Eye (tissue), 1 donor: ENCODE results near the gene METRN.
"Not testable (repeated sequence)": the region's sequence is repeated elsewhere in the genome, so short reads cannot be mapped to it uniquely, and the experiment has no call there.

Experiments
- DNase-seq: peaks from one replicate; pipeline ENCODE4 v3.0.0-alpha.2; 2015

The METRN gene

DNA sequence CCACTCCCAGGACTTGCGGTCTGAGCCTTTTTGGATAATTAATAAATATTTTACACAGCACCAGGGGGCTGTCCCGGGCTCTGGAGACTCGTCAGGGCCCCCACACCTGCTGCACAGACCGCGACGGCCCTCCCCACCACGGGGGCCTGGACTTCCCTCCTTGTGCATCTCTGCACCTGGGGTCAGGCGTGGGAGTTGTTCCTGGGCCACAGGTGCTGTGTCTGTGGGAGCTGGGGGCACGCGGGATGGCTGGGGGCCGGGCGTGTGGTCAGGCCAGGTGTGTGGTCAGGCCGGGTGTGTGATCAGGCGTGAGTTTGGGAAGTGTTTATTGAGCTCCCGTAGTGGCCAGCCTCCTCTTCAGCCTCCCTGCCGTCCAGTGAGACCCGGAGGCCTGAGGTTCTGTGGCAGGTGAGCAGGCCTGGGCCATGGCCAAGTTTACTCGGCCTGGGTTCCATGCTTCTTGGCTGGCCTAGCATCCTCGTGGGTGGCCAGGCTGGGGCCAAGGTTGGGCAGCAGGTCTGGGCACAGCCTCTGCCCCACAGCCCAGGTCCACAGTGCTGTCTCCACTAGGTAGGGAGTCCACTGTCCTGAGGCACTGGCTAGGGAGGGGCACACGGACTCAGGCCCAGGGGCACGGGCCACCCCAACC, 36.6 kb upstream of the METRN start:
- no peak for DNase-seq

DNA sequence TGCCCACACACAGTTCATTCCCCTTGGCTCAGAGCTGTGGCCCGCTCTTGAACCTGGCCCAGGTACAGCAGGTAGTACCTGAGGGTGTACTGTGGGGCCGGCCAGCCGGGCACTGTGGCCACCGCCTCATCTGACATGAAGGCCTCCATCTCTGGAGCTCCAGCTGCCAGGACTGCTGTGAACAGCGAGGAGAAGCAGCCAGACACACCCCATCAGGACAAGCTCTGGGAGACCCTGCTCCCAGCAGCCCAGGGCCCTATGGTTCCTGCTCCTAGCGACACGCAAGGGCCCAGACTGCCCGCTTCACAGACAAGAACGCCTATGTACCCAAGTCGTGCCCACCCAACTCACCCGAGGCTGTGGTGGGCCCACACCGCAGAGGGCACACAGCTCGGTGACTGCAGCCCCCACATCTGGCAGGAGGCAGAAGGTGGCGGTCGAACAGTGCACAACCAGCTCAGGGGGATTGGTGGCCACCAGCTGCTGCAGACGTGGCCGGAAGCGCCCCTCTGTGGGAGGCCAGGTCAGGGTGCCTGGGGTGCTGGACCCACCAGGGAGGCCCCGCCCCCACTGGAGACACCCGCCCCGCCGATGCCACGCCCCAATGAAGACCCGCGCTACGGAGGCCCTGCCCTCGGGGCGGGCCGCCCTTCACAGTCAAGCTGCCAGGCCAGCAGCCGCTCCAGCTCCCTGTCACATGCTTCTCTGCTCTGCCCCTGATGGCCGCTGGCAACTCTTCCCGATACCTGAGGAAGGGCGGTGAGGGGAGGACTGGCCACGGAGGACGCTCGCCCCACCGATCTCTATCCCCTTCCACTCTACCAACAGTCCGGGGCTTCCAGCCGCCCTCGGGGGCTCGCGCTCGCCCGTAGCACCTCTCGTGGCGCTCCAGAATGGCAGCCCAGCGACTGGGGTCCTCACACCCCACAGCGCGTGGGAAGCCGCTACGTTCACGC, 35.8 kb upstream of the METRN start:
- peak; percentile 88 for DNase-seq

DNA sequence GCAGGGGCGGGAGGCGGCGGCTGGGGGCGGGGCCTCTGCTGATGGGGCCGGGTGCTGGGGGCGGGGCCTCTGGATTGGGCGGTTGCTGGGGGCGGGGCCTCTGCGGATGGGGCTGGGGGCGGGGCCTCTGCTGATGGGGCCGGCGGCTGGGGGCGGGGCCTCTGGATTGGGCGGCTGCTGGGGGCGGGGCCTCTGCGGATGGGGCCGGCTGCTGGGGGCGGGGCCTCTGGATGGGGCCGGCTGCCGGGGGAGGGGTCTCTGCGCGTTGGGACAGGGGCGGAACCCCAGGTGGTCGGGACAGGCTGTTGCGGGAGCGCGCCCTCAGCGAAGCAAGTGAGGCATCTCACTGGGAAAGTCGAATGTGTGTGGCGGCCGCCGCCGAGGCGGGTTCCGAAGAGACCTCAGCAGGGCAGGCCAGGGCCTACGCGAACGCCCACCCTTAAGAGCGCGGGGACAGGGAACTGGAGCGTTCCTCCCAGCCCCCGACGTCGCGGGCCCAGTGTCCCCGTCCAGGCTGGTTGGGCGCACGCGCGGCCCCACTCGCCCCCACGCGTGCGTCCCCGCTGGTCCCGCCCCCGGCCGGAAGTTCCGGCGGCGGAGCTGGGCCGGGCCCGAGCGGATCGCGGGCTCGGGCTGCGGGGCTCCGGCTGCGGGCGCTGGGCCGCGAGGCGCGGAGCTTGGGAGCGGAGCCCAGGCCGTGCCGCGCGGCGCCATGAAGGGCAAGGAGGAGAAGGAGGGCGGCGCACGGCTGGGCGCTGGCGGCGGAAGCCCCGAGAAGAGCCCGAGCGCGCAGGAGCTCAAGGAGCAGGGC, 34.9 kb upstream of the METRN start, which contains the start of gene STUB1:
Gene STUB1, plus strand, starts transcription at position 597 of the 811 bp plus-strand sequence. Its CDS starts 116 bp downstream, at position 713.
- peak; percentile 90 for DNase-seq

- no peak for DNase-seq
Measured at GRCh38 chr16:680625-680945, 34.3 kb upstream of the METRN start.

GRCh38 chr16:680967-681745, 33.8 kb upstream of the METRN start:
- peak; percentile 17 for DNase-seq

GRCh38 chr16:681746-682427, 33.0 kb upstream of the METRN start:
- DNase-seq = no peak

- no peak for DNase-seq
Measured at GRCh38 chr16:682493-683395, 32.2 kb upstream of the METRN start.

- peak; percentile 26 for DNase-seq
Measured at GRCh38 chr16:683396-684070, 31.4 kb upstream of the METRN start.

GRCh38 chr16:684071-684794, 30.7 kb upstream of the METRN start, which contains the start of gene JMJD8:
Gene JMJD8 (minus strand): TSS chr16:684334. CDS start chr16:684319, 15 bp downstream.
- peak; percentile 97 for DNase-seq

DNA sequence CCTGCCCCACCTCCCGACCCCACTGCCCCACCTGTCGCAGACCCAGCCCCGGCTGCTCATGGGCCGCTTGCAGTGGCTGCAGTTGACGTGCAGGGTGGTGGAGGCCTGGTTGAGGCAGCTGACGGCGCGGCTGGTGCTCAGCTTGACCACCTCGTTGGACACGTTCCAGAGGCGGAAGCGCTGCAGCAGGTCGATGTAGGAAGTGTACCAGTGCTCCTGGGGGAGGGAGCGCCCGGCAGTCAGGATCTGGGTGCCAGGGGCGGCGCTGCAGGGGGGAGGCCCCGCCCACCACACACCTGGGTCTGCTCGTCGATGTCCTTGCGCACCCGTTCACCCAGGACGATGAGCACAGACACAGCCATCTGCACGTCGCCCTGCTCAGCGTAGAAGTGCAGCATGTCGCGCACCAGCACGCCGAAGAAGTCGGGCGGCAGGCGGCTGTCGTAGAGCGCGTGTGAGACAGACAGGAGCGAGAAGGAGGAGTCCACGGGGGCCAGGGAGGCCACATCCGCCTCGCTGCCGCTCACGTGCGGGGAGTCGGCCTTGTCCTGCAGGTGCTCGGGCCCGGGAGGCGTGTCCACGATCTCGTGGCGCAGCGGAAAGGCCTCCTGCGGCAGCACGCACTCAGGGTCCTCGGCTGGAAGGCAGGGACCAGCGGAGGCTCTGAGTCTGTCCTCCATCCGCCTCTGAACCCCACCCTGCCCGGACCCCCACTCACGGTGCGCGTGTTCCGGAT, 29.8 kb upstream of the METRN start:
- no peak for DNase-seq

DNA sequence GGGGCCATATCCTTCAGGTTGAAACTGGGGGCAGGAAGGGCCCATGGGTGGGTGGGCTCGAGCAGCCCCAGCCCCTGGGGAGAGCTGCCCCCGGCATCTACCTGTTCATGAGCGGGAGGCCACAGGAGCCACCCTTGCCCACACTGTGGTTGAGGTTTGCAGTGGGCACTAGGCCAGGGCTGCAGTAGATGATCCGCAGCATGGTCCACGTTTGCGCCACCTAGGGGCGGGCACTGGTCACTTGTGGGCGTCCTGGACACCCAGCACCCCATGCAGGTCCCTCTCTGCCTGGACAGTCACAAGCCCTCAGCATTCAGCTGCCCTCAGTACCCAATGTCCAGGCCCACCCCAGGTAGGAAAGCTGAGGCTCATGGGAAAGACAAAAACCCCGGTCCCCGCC, 29.0 kb upstream of the METRN start:
- no peak for DNase-seq

- no peak for DNase-seq
Measured at GRCh38 chr16:686459-687260, 28.3 kb upstream of the METRN start.

DNA sequence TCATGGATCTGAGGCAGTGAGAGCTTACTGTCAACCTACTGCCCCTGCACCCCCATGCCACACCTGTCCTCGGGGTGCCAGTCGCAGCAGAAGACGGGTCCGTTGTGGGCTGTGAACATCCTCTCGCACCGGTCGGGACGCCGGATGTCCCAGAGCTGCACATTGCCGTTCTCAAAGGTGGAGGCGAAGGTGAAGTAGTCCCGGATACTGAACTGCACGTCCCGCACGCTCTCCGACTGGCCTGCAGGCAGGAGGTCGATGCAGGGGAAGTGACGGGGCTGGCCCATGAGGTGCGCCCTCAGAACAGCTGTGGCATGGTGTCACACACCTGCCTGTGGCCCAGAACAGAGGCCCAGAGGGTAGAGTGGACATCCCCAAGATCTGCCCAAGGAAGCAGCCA, 27.4 kb upstream of the METRN start:
- no peak for DNase-seq

GRCh38 chr16:689175-689897, 25.6 kb upstream of the METRN start:
- DNase-seq = no peak

DNA sequence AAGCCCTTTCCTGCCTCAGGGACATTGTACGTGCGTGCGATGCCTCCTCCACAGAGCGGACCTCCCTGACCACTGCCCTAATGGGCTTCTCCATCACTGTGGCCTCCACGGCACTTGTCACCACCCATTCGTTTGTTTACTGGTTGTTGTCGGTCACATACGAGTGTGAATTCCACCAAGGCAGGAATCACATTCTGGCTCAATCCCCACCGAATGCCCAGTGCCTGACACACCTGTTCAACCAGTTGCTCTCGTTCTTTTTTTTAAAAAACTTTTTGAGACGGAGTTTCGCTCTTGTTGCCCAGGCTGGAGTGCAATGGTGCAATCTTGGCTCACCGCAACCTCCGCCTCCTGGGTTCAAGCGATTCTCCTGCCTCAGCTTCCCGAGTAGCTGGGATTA, 23.7 kb upstream of the METRN start:
- not testable (repeated sequence) for DNase-seq

DNA sequence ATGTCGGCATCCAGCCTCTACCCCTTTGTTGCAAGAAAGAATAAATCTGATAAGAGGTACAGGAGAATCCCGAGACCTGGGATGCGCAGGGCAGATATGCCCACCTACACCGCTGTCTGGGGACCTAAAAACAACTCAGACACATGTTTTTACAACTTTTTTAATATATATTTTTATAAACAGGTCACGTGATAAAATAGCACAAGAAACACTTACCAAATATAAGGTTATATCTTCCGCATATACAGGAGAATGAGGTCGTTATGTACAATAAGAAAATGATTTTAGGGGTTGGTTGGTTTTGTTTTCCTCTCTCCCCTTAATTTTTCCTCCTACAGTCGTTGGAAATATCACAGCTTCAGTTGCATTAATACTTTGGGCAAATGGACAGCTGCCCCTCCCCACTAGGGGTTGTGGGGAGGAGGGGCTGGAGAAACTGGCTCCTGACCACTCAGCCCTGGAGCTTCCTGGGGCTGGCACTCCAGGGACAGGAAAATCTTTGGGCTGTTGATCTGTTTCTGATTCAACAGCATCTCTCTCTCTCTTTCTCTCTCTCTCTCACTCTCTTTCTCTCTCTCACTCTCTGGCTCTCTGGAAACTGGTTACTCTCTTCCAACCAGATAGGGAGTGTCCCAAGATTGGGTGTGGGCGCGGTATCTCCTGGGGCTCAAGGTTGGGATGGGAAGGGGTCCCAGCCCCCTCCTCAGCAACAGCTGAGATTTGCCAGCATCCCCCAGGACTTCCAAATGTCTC, 22.4 kb upstream of the METRN start:
- DNase-seq = no peak
